Astrocyte (in vitro differentiated cells and primary cell): ENCODE measurements around the gene IFNA13. TPM values are rescaled to one million over a fixed set of nuclear protein-coding genes. Genes with fewer than 3 reads are reported as not detected.

ENCODE experiments used
- DNase-seq: peaks from one replicate; pipeline ENCODE4 v3.0.0-alpha.2; 2010; ENCODE audit warnings: low read depth
- FAIRE-seq: peaks from 2 replicates; lab custom pipeline; 2011; peaks lifted over from hg19 to GRCh38; lab: Jason Lieb, UNC
- H2AFZ ChIP-seq: 2 replicates; pipeline ENCODE4 v1.6.0; 2012; ENCODE audit warnings: low read depth, low read length, inconsistent platforms
- H3K27ac ChIP-seq: 2 replicates; pipeline ENCODE4 v1.5.1; 2011; ENCODE audit warnings: low read depth, low read length, inconsistent platforms
- H3K27me3 ChIP-seq: 2 replicates; pipeline ENCODE4 v1.6.0; 2011; ENCODE audit warnings: low read length, inconsistent platforms; ENCODE audit not compliant: insufficient read depth
- H3K36me3 ChIP-seq: 2 replicates; pipeline ENCODE4 v1.5.1; 2011; ENCODE audit warnings: low read length, inconsistent platforms; ENCODE audit not compliant: insufficient read depth
- H3K4me1 ChIP-seq: 2 replicates; pipeline ENCODE4 v1.5.1; 2011; ENCODE audit warnings: low read length, inconsistent platforms; ENCODE audit not compliant: insufficient read depth
- H3K4me2 ChIP-seq: 2 replicates; pipeline ENCODE4 v1.6.0; 2012; ENCODE audit warnings: low read length, inconsistent platforms
- H3K4me3 ChIP-seq: 2 replicates; pipeline ENCODE4 v1.5.1; 2011; ENCODE audit warnings: low read depth, mild to moderate bottlenecking, low read length, inconsistent platforms; ENCODE audit not compliant: insufficient read depth
- H3K79me2 ChIP-seq: 2 replicates; pipeline ENCODE4 v1.6.0; 2012; ENCODE audit warnings: mild to moderate bottlenecking, low read length, inconsistent platforms; ENCODE audit not compliant: insufficient read depth
- H3K9ac ChIP-seq: 2 replicates; pipeline ENCODE4 v1.6.0; 2012; ENCODE audit warnings: mild to moderate bottlenecking, low read length, inconsistent platforms
- H3K9me3 ChIP-seq: 2 replicates; pipeline ENCODE4 v1.5.1; 2012; ENCODE audit warnings: low read depth, mild to moderate bottlenecking, low read length, inconsistent platforms; ENCODE audit not compliant: insufficient read depth
- H4K20me1 ChIP-seq: 2 replicates; pipeline ENCODE4 v1.6.0; 2012; ENCODE audit warnings: low read length, inconsistent platforms; ENCODE audit not compliant: insufficient read depth
- H3K27ac Mint-ChIP-seq: one replicate; pipeline ENCODE4 v1.8.0; 2021; ENCODE audit warnings: mild to moderate bottlenecking, mixed read lengths; ENCODE audit not compliant: unreplicated experiment
- H3K27me3 Mint-ChIP-seq: one replicate; pipeline ENCODE4 v1.8.0; 2021; ENCODE audit warnings: low read depth, mixed read lengths; ENCODE audit not compliant: unreplicated experiment
- H3K36me3 Mint-ChIP-seq: one replicate; pipeline ENCODE4 v1.8.0; 2021; ENCODE audit warnings: low read depth, mixed read lengths; ENCODE audit not compliant: unreplicated experiment
- H3K4me1 Mint-ChIP-seq: one replicate; pipeline ENCODE4 v1.8.0; 2021; ENCODE audit warnings: low read depth, mixed read lengths; ENCODE audit not compliant: unreplicated experiment
- H3K4me3 Mint-ChIP-seq: one replicate; pipeline ENCODE4 v1.8.0; 2021; ENCODE audit warnings: mild to moderate bottlenecking, moderate library complexity, mixed read lengths; ENCODE audit not compliant: unreplicated experiment
- H3K9me3 Mint-ChIP-seq: one replicate; pipeline ENCODE4 v1.8.0; 2021; ENCODE audit warnings: mild to moderate bottlenecking, mixed read lengths; ENCODE audit not compliant: unreplicated experiment
- CTCF ChIP-seq: IDR thresholded peaks from 2 replicates; pipeline ENCODE4 v1.5.1; 2011; ENCODE audit warnings: low read depth, mild to moderate bottlenecking, inconsistent platforms, low read length, moderate library complexity; ENCODE audit not compliant: insufficient read depth
- EZH2 ChIP-seq: IDR thresholded peaks from 2 replicates; pipeline ENCODE4 v1.6.1; 2012; ENCODE audit warnings: mild to moderate bottlenecking, low read length, inconsistent platforms; ENCODE audit not compliant: insufficient read depth
- total RNA-seq: library from RNA; stranded (reverse); gene quantifications from 2 replicates; pipeline ENCODE4 v1.2.1, GENCODE V29; 2021

IFNA13 gene
- total RNA-seq, 1 donor from 2014 or later: not detected

DNA sequence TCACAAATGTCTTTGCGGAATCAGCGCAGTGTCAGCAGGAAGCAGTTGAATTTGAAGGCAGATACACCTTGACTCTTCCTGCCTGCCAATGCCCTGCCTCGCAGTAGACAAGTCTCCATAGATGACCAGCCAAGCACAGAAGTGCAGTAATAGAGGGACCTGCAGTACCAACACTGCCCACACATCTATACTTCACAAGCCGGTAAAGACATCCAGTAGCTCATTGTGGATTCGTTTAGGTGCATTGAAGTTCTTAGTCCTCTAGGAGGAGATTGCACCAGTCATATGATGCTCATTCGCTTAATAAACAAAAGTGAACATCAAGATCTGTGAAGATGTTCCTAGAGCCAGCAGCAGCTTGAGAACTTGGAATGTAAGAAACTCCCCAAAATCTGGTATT lies 24.4 kb upstream of the IFNA13 start:
- no peaks in the 10 kb centered on the region for H3K36me3 ChIP-seq
- no peak overlapping the region for H3K9ac ChIP-seq
- H4K20me1 ChIP-seq: no peaks in the 10 kb centered on the region
- H3K79me2 ChIP-seq: no peaks in the 10 kb centered on the region
- no peak overlapping the region for H3K4me2 ChIP-seq
- peaks cover 12% of the 10 kb centered on the region for H3K27me3 ChIP-seq
- no peaks in the 10 kb centered on the region for H3K9me3 ChIP-seq
- Mint-ChIP-seq H3K27ac (no peak overlapping the region), H3K4me3 (no peak overlapping the region), H3K9me3 (no peaks in the 10 kb centered on the region), H3K27me3 (peaks cover 9% of the 10 kb centered on the region), H3K4me1 (no peaks in the 10 kb centered on the region), H3K36me3 (no peaks in the 10 kb centered on the region)
- FAIRE-seq (no peak), DNase-seq (no peak)
- no peak overlapping the region for H2AFZ ChIP-seq
- TF ChIP-seq EZH2: no peak
- TF ChIP-seq CTCF: peak; percentile 41
- peaks cover 7% of the 10 kb centered on the region for H3K4me1 ChIP-seq
- no peak overlapping the region for H3K27ac ChIP-seq
- H3K4me3 ChIP-seq: no peak overlapping the region

GRCh38 chr9:21385131-21385670 lies 17.3 kb upstream of the IFNA13 start, which contains the start of gene IFNA2:
TSS of gene IFNA2 (minus strand) at chr9:21385398. CDS start at chr9:21385329, 69 bp downstream.
- no peak within 1 kb of the TSS for H3K4me3 ChIP-seq
- no peak within 1 kb of the TSS for H3K27ac Mint-ChIP-seq
- peaks cover 7% of the 10 kb centered on the region for H3K27me3 Mint-ChIP-seq
- H3K36me3 Mint-ChIP-seq: no peaks in the 10 kb centered on the region
- H3K4me3 Mint-ChIP-seq: no peak within 1 kb of the TSS
- DNase-seq (no peak), FAIRE-seq (no peak)
- H3K4me2 ChIP-seq: no peak within 1 kb of the TSS
- no peak within 1 kb of the TSS for H3K27ac ChIP-seq
- no peaks in the 10 kb centered on the region for H3K36me3 ChIP-seq
- no peaks in the 10 kb centered on the region for H4K20me1 ChIP-seq
- no peaks in the 10 kb centered on the region for H3K9me3 ChIP-seq
- no peaks in the 10 kb centered on the region for H3K4me1 Mint-ChIP-seq
- H3K9me3 Mint-ChIP-seq: no peaks in the 10 kb centered on the region
- no peaks in the 10 kb centered on the region for H3K4me1 ChIP-seq
- peaks cover 9% of the 10 kb centered on the region for H3K27me3 ChIP-seq
- TF ChIP-seq CTCF (no peak), EZH2 (no peak)
- no peak within 1 kb of the TSS for H2AFZ ChIP-seq
- no peak within 1 kb of the TSS for H3K9ac ChIP-seq
- no peaks in the 10 kb centered on the region for H3K79me2 ChIP-seq

DNA sequence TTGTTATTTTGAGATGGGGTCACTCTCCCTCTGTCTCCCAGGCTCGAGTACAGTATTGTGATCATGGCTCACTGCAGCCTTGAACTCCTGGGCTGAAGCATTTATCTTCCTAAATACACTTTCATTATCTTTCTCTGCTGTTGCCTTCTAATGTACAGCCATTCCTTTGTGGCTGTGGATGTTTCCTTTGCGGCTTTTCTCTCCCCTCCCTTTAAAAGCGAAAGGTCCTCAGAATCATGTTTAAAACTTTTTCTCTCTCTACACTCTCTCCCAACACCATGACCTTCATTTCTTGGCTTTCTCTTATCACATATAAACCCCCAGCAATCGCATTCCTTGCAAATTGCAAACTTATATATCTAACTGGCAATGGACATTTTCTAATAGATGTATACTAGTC lies 15.8 kb upstream of the IFNA13 start:
- Histone ChIP-seq H3K4me1 (no peaks in the 10 kb centered on the region), H3K9me3 (no peaks in the 10 kb centered on the region), H4K20me1 (no peaks in the 10 kb centered on the region), H3K9ac (no peak overlapping the region), H3K4me2 (no peak overlapping the region), H3K79me2 (no peaks in the 10 kb centered on the region), H2AFZ (no peak overlapping the region), H3K27ac (no peak overlapping the region), H3K4me3 (no peak overlapping the region), H3K27me3 (peaks cover 12% of the 10 kb centered on the region), H3K36me3 (no peaks in the 10 kb centered on the region)
- Mint-ChIP-seq H3K27ac (no peak overlapping the region), H3K27me3 (peaks cover 7% of the 10 kb centered on the region), H3K36me3 (no peaks in the 10 kb centered on the region), H3K4me1 (no peaks in the 10 kb centered on the region), H3K4me3 (no peak overlapping the region), H3K9me3 (no peaks in the 10 kb centered on the region)
- TF ChIP-seq CTCF (no peak), EZH2 (no peak)
- DNase-seq: no peak
- FAIRE-seq: no peak
